ENCODE measurements around the gene NUAK1.
A peak's percentile ranks its signal among the peaks of the same experiment; 100 is the strongest.

The NUAK1 gene

GRCh38 chr12:106138633-106139421 lies at the start of gene NUAK1:
Gene NUAK1, minus strand, starts transcription at chr12:106138954. Its CDS starts 301 bp downstream, at chr12:106138653.
- peak; percentile 43 for DNase-seq

- no peak for DNase-seq
Observed at GRCh38 chr12:106188256-106188655, 49.5 kb upstream of the NUAK1 start.

GRCh38 chr12:106187842-106188241 lies 49.1 kb upstream of the NUAK1 start:
- DNase-seq: no peak

- DNase-seq: no peak
Observed at GRCh38 chr12:106187155-106187789, 48.5 kb upstream of the NUAK1 start.

- DNase-seq: no peak
Observed at GRCh38 chr12:106183735-106184134, 45.0 kb upstream of the NUAK1 start.

- no peak for DNase-seq
Observed at GRCh38 chr12:106181401-106182114, 42.8 kb upstream of the NUAK1 start.

- peak; percentile 91 for DNase-seq
Observed at GRCh38 chr12:106179086-106179485, 40.3 kb upstream of the NUAK1 start.

GRCh38 chr12:106178562-106178961 lies 39.8 kb upstream of the NUAK1 start:
- DNase-seq: no peak

- no peak for DNase-seq
Observed at GRCh38 chr12:106176560-106176959, 37.8 kb upstream of the NUAK1 start.

GRCh38 chr12:106174876-106175275 lies 36.1 kb upstream of the NUAK1 start:
- DNase-seq: no peak

- DNase-seq: no peak
Observed at GRCh38 chr12:106173442-106173841, 34.7 kb upstream of the NUAK1 start.

- peak; percentile 37 for DNase-seq
Observed at GRCh38 chr12:106171117-106171750, 32.5 kb upstream of the NUAK1 start.

GRCh38 chr12:106170285-106170684 lies 31.5 kb upstream of the NUAK1 start:
- DNase-seq: no peak

- DNase-seq: no peak
Observed at GRCh38 chr12:106163712-106164111, 25.0 kb upstream of the NUAK1 start.

GRCh38 chr12:106161491-106161890 lies 22.7 kb upstream of the NUAK1 start:
- DNase-seq: no peak

- no peak for DNase-seq
Observed at GRCh38 chr12:106160915-106161314, 22.2 kb upstream of the NUAK1 start.

- no peak for DNase-seq
Observed at GRCh38 chr12:106157802-106158201, 19.0 kb upstream of the NUAK1 start.

- no peak for DNase-seq
Observed at GRCh38 chr12:106154751-106155273, 16.1 kb upstream of the NUAK1 start.

GRCh38 chr12:106152334-106152733 lies 13.6 kb upstream of the NUAK1 start:
- no peak for DNase-seq

- no peak for DNase-seq
Observed at GRCh38 chr12:106150555-106150954, 11.8 kb upstream of the NUAK1 start.

- DNase-seq: no peak
Observed at GRCh38 chr12:106149096-106149784, 10.5 kb upstream of the NUAK1 start.

- peak; percentile 42 for DNase-seq
Observed at GRCh38 chr12:106147956-106148355, 9.2 kb upstream of the NUAK1 start.

Measured in NCI-H1694 (cell line).